Psoas muscle (tissue), 8 donors: ENCODE measurements around the gene TRIM8. TPM values are rescaled to one million over a fixed set of nuclear protein-coding genes. Genes with fewer than 3 reads are reported as not detected.

Experiments used
- ATAC-seq, 4 donors: fragments of 200-7000 bp; cut with Tn5 transposase; one replicate each; pipeline ENCODE4 v1.9.1; 2020; ENCODE audit warnings: moderate library complexity in 3 of 4, mild to moderate bottlenecking in 2 of 4
- DNase-seq, 2 donors: peaks; one replicate each; pipeline ENCODE4 v3.0.0-alpha.2; 2020
- H3K27ac ChIP-seq: fragments of 200-600 bp; one replicate; pipeline ENCODE4 v1.8.0; 2022
- H3K27me3 ChIP-seq, 3 donors: fragments of 200-600 bp in 1 of 3; one replicate each; pipeline versions ENCODE4 v1.6.1 to v1.8.0; 2013 to 2022; ENCODE audit warnings: low read length in 2 of 3, mild to moderate bottlenecking in 2 of 3, moderate library complexity in 1 of 3; ENCODE audit not compliant: insufficient read depth in 3 of 3
- H3K36me3 ChIP-seq, 2 donors: fragments of 200-600 bp in 1 of 2; one replicate each; pipeline versions ENCODE4 v1.6.1 to v1.8.0; 2013 to 2022; ENCODE audit warnings: low read depth in 1 of 2, mild to moderate bottlenecking in 1 of 2, moderate library complexity in 1 of 2; ENCODE audit not compliant: insufficient read depth in 1 of 2
- H3K4me1 ChIP-seq: fragments of 200-600 bp; one replicate; pipeline ENCODE4 v1.8.0; 2022
- H3K4me3 ChIP-seq: fragments of 200-600 bp; one replicate; pipeline ENCODE4 v1.8.0; 2022; ENCODE audit warnings: mild to moderate bottlenecking
- H3K9me3 ChIP-seq: fragments of 200-600 bp; one replicate; pipeline ENCODE4 v1.8.0; 2022
- CTCF ChIP-seq: fragments of 200-600 bp; IDR thresholded peaks from one replicate; pipeline ENCODE4 v1.8.0; 2022; ENCODE audit warnings: antibody characterized with exemption
- WGBS, 3 donors: extraction: QIAGEN DNeasy Blood & Tissue Kit; methylation state at CpG; one replicate each; pipeline versions ENCODE4 v1.1.6 to v1.1.7; 2013; 5-methylcytosine and 5-hydroxymethylcytosine counted together
- intact Hi-C, 2 donors: fragments of 100-400 bp; cut with DNase I; formaldehyde crosslinking; loops; one replicate each; pipeline versions ENCODE4 v1.11.0 to v1.14.2; 2022
- polyA plus RNA-seq, 3 donors: library from polyadenylated mRNA; stranded (reverse); fragments of 200-250 nt; gene quantifications; one replicate each; pipeline ENCODE4 v1.2.3, GENCODE V29; 2013
- total RNA-seq, 4 donors: library from RNA; stranded (reverse); fragmentation: NEBNext Ultra II Directional in 2 of 4; extraction: Animal tissue kit (Norgen Biotek cat#: 25700) in 2 of 4; gene quantifications; one replicate each; pipeline versions ENCODE4 v1.2.1 to v1.2.4, GENCODE V29; 2021 to 2023
- donor health status: healthy with polysubstance abuse.
- donor health status: DM: no; HTN: no; CAD: no; lungs with moderate emphysema.
- donor health status: Bipolar disorder and iron deficiency.
- donor health status: healthy.
- donor health status: DM: yes; HTN: yes; CAD: no.
- donor health status: DM: no; HTN: no; CAD: no.
- donor health status: DM: no; HTN: no; CAD: no.
- donor health status: DM: yes; HTN: yes; CAD: no.

Gene TRIM8
- total and polyA plus RNA-seq, 7 donors: 57.6 to 166 (median 97.2) TPM

DNA sequence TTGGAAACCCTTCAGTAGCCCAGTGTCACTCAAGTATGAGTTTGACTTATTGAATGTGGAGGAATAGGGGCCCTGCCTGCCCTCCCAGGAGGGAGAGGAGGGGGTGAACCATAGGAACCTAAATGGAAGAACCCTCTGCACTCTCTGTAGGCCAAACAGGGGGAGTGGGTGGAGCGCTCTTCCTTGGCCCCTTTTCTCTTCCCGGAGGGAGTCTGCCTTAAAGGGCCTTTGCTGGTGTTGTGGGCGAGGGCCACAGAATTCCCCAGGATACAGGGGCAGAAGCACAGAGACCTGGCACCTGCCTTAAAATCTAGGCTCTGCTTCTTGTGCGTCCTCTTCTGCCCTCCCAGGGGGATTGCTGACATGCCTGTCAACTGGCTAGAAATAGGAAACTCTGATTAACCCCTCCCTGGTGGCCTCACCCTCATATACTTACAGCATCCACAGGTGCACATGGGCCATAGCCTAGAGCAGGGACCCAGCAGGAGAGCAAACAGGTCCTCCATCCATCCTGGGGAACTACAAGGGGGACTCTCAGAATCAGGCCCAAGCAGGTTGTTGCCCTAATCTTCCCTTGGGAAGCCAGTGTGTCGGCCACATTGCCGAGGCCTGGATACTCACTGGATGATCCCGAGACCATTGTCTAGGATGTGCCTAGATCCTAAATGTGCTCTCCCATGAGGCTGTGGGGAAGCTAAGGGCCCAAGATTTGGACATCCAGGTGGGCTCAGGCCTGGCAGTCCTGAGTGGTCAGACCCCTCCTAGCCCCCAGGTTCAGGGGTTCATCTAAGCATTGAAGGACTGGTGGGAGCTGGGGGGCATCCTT is 3.4 kb downstream of the TRIM8 start:
- peak; percentile 11 to 50 for DNase-seq
- no peak for TF ChIP-seq CTCF
- H3K27ac ChIP-seq: peak overlapping the region; percentile 99
- WGBS, 3 donors: 16 to 30% (median 30%) methylated on average over 7 of the region's 7 CpGs
- peaks cover 54% of the 10 kb centered on the region for H3K4me1 ChIP-seq
- no peak for ATAC-seq
- H3K9me3 ChIP-seq: no peaks in the 10 kb centered on the region
- H3K36me3 ChIP-seq: peaks cover 0 to 29% of the 10 kb centered on the region in 2 donors
- no peaks in the 10 kb centered on the region for H3K27me3 ChIP-seq
- H3K4me3 ChIP-seq: peak overlapping the region; percentile 94
- intact Hi-C loops: loop anchor here in 1 of 2 donors (10.0 kb wide), 1 partner anchor 127 kb away; no protein-coding TSS in a partner anchor

- intact Hi-C loops: loop anchor here in 1 of 2 donors (10.0 kb wide), 1 partner anchor 126 kb away; no protein-coding TSS in a partner anchor
- no peak for TF ChIP-seq CTCF
- WGBS, 3 donors: 25 to 32% (median 27%) methylated on average over 12 of the region's 12 CpGs
- H3K27ac ChIP-seq: peak overlapping the region; percentile 99
- peaks cover 0 to 36% of the 10 kb centered on the region in 2 donors for H3K36me3 ChIP-seq
- H3K4me1 ChIP-seq: peaks cover 54% of the 10 kb centered on the region
- no peaks in the 10 kb centered on the region for H3K9me3 ChIP-seq
- H3K27me3 ChIP-seq: no peaks in the 10 kb centered on the region
- peak; percentile 14 to 42 for DNase-seq
- H3K4me3 ChIP-seq: peak overlapping the region; percentile 94
- ATAC-seq: no peak
Measured at GRCh38 chr10:102648269-102648888, 4.1 kb downstream of the TRIM8 start.

GRCh38 chr10:102648889-102649796 is 4.9 kb downstream of the TRIM8 start:
- Histone ChIP-seq H3K9me3 (no peaks in the 10 kb centered on the region), H3K36me3 (peaks cover 0 to 44% of the 10 kb centered on the region in 2 donors), H3K27me3 (no peaks in the 10 kb centered on the region), H3K27ac (peak overlapping the region; percentile 32), H3K4me3 (peak overlapping the region; percentile 94), H3K4me1 (peaks cover 54% of the 10 kb centered on the region)
- TF ChIP-seq CTCF: no peak
- intact Hi-C loops: loop anchor here in 1 of 2 donors (10.0 kb wide), 1 partner anchor 126 kb away; no protein-coding TSS in a partner anchor
- peak; percentile 32 to 62 for DNase-seq
- ATAC-seq: no peak
- 20 to 21% (median 20%) methylated on average over 19 to 25 of the region's 25 CpGs for WGBS, 3 donors

GRCh38 chr10:102649797-102650654 is 5.7 kb downstream of the TRIM8 start:
- Histone ChIP-seq H3K9me3 (no peaks in the 10 kb centered on the region), H3K4me1 (peaks cover 54% of the 10 kb centered on the region), H3K4me3 (peak overlapping the region; percentile 94), H3K27me3 (no peaks in the 10 kb centered on the region), H3K36me3 (peaks cover 0 to 53% of the 10 kb centered on the region in 2 donors), H3K27ac (peak overlapping the region; percentile 32)
- no peak for ATAC-seq
- DNase-seq: peak; percentile 13 to 53
- intact Hi-C loops: loop anchor here in 1 of 2 donors (10.0 kb wide), 1 partner anchor 125 kb away; no protein-coding TSS in a partner anchor
- 50 to 58% (median 55%) methylated on average over 11 to 12 of the region's 12 CpGs for WGBS, 3 donors
- no peak for TF ChIP-seq CTCF
